ENCODE data around the gene PNCK.

DNA sequence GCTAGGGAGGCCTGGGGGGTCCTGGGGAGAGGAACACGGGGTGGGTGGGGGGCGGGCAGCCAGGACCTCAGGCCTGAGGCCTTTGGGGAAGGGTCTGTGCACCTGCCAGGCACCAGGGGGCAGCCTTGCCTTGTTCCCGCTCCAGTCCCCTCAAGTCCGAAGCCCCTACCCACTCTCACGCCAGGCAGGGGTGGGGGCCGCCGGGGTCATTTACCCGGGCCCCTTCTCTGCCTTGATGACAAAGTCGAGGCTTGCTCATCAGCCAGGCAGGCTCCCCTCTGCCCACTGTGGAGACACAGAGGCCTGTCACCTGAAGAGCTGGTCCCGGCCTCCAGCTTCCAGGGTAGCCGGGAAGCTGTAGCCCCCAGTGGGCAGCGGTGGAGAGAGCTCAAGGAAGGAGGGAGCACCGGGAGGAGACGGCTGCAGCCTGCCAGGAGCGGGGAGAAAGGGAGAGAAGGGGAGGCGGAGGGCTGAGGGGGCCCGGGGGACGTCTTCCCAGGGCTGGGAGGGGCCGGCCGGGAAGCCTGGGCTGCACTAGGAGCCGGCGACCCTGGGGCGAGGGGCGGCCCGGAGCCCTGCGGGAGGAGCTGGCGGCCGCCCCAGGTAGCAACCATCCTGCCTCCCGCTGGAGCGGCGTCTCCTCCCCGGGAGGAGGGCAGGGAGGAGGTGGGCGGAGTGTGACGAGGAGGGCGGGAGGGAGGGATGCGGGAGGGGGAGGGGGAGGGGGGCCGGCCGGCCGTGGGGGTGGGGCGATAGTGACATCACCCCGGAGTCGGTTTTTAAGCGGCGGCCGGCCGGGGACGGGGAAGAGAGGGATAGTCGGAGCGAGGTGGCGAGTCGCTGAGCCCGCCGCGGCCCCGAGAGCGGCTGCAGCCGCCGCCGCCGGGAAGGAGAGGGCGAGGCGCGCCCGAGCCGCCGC is 13.8 kb upstream of the PNCK start, which contains the start of gene SLC6A8:
- no peak for TF ChIP-seq POLR2A (IDR thresholded peaks at IDR 0.05)
- peak in 1 of 4 experiments; percentile 40 for TF ChIP-seq CTCF (IDR thresholded peaks at IDR 0.05)
- TF ChIP-seq EP300 (IDR thresholded peaks at IDR 0.05) = no peak

Measured in sigmoid colon (tissue), 4 donors.